Measurements from ENCODE around the gene FDXR.
A peak's percentile ranks its signal among the peaks of the same experiment; 100 is the strongest.

DNA sequence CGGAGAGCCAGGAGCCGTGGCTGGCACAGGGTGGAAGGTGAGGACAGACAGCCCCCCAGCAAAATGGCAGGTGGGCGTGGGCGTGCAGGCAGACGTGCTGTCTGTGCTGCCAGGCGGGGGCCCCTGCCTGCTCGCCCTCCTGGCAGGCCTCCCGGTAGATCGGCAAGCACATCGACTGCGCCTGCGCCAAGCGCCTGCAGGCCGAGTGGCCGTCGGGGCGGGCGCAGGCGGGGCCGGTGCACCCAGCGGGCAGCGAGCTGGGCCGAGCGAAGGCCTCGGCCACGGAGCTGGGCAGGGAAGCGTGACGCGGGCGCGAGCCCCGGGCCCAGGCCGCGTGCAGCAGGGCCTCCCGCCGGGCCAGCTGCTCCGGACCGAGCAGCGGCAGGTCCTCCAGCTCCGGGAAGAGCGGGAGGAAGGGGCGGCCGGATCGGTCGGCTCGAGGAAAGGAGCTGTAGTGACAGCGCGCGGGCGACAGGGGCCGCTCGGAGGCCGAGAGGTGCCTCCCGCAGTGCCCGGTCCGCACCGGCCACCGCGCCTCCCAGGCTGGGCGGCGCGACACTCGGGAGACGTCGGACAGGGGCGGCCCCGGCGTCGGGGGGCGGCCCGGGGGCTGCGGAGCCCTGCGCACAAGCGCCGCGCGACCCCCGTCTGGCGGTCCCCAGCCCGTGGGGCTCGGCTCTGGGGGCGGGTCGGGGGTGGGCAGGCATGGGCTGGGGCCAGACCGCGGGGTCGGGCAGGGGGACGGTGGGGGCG lies 30.0 kb downstream of the FDXR start:
- TF ChIP-seq POLR2A (IDR thresholded peaks at IDR 0.05), result no peak
- TF ChIP-seq, protein P1, sequence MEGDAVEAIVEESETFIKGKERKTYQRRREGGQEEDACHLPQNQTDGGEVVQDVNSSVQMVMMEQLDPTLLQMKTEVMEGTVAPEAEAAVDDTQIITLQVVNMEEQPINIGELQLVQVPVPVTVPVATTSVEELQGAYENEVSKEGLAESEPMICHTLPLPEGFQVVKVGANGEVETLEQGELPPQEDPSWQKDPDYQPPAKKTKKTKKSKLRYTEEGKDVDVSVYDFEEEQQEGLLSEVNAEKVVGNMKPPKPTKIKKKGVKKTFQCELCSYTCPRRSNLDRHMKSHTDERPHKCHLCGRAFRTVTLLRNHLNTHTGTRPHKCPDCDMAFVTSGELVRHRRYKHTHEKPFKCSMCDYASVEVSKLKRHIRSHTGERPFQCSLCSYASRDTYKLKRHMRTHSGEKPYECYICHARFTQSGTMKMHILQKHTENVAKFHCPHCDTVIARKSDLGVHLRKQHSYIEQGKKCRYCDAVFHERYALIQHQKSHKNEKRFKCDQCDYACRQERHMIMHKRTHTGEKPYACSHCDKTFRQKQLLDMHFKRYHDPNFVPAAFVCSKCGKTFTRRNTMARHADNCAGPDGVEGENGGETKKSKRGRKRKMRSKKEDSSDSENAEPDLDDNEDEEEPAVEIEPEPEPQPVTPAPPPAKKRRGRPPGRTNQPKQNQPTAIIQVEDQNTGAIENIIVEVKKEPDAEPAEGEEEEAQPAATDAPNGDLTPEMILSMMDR (IDR thresholded peaks at IDR 0.05), result peak; percentile 16 to 79 (median 60)

Measured in adrenal gland (tissue), 5 donors.